ENCODE results near the gene LINGO4.
A peak's percentile ranks its signal among the peaks of the same experiment; 100 is the strongest.
"Not testable (repeated sequence)": the region's sequence is repeated elsewhere in the genome, so short reads cannot be mapped to it uniquely, and the experiment has no call there.

The LINGO4 gene

GRCh38 chr1:151780736-151781135, 24.5 kb downstream of the LINGO4 start:
- DNase-seq = not testable (repeated sequence)

GRCh38 chr1:151779852-151780251, 25.4 kb downstream of the LINGO4 start:
- no peak for DNase-seq

- DNase-seq = no peak
Measured at GRCh38 chr1:151777317-151777716, 27.9 kb downstream of the LINGO4 start.

- DNase-seq = no peak
Measured at GRCh38 chr1:151776665-151777062, 28.6 kb downstream of the LINGO4 start.

- no peak for DNase-seq
Measured at GRCh38 chr1:151775894-151776664, 29.1 kb downstream of the LINGO4 start.

GRCh38 chr1:151774256-151774922, 30.8 kb downstream of the LINGO4 start:
- DNase-seq = no peak

GRCh38 chr1:151773702-151774101, 31.5 kb downstream of the LINGO4 start:
- no peak for DNase-seq

- DNase-seq = not testable (repeated sequence)
Measured at GRCh38 chr1:151769270-151769669, 35.9 kb downstream of the LINGO4 start.

- DNase-seq = not testable (repeated sequence)
Measured at GRCh38 chr1:151768351-151769066, 36.7 kb downstream of the LINGO4 start.

GRCh38 chr1:151763990-151764389, 41.2 kb downstream of the LINGO4 start:
- DNase-seq = no peak

GRCh38 chr1:151762941-151763921, 42.0 kb downstream of the LINGO4 start, which contains the start of gene MRPL9:
Gene MRPL9 (minus strand): TSS chr1:151763496. CDS start chr1:151763479, 17 bp downstream.
- DNase-seq = peak; percentile 83

- DNase-seq = no peak
Measured at GRCh38 chr1:151760597-151761385, 44.4 kb downstream of the LINGO4 start.

- no peak for DNase-seq
Measured at GRCh38 chr1:151759241-151759640, 46.0 kb downstream of the LINGO4 start.

- DNase-seq = peak; percentile 19
Measured at GRCh38 chr1:151756291-151756690, 48.9 kb downstream of the LINGO4 start.
